D721Med (cell line): ENCODE measurements around the gene PHLPP1.

Experiments
- DNase-seq: peaks from one replicate; pipeline ENCODE4 v3.0.0; 2011; ENCODE audit warnings: low spot score; ENCODE audit not compliant: insufficient read length
- FAIRE-seq: peaks from 2 replicates; lab custom pipeline; 2011; peaks lifted over from hg19 to GRCh38; lab: Jason Lieb, UNC
- TF ChIP-seq, protein P1 (sequence below): IDR thresholded peaks from 2 replicates; pipeline ENCODE4 v1.5.1; 2012; ENCODE audit warnings: mild to moderate bottlenecking, control low read depth; ENCODE audit not compliant: insufficient read depth; ENCODE audit errors: missing control alignments

The PHLPP1 gene

DNA sequence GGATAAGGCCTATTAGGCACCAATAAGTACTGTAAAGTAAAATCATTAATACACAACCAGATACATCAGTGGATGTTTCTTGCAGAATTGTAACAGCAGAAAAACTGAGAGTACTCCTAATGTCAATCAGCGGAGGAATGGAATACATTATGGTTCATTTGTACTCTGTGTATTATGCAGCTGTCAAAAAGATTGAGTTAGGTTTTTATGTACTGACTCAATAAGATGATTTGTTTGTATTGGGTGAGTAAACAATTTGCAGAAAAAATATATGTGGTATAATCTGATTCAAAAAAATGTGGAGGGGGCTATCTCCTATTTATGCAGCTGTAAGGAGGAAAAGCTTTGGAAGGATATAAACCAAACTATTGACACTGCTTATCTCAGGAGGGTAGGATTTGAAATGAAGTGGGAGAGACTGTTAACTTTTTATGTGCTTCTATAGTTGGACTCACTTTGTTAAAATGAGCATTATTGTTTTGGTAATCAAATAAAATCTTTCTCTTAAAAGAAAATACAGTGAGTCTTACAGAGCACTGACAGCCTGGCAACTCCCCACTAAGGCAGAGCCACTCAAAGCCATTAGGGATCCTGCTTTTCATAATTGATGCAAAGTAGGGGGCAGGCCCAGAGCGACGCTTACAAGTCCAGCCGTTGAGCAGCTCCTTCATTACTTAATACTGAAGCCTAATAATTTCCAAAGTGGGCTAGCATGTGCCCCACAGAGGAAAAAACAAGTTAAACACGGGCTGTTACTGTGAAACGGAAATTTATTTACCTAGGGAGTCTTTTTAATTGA lies 168.8 kb downstream of the PHLPP1 start:
- FAIRE-seq (no peak), DNase-seq (no peak)
- TF ChIP-seq, protein P1, sequence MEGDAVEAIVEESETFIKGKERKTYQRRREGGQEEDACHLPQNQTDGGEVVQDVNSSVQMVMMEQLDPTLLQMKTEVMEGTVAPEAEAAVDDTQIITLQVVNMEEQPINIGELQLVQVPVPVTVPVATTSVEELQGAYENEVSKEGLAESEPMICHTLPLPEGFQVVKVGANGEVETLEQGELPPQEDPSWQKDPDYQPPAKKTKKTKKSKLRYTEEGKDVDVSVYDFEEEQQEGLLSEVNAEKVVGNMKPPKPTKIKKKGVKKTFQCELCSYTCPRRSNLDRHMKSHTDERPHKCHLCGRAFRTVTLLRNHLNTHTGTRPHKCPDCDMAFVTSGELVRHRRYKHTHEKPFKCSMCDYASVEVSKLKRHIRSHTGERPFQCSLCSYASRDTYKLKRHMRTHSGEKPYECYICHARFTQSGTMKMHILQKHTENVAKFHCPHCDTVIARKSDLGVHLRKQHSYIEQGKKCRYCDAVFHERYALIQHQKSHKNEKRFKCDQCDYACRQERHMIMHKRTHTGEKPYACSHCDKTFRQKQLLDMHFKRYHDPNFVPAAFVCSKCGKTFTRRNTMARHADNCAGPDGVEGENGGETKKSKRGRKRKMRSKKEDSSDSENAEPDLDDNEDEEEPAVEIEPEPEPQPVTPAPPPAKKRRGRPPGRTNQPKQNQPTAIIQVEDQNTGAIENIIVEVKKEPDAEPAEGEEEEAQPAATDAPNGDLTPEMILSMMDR = no peak

DNA sequence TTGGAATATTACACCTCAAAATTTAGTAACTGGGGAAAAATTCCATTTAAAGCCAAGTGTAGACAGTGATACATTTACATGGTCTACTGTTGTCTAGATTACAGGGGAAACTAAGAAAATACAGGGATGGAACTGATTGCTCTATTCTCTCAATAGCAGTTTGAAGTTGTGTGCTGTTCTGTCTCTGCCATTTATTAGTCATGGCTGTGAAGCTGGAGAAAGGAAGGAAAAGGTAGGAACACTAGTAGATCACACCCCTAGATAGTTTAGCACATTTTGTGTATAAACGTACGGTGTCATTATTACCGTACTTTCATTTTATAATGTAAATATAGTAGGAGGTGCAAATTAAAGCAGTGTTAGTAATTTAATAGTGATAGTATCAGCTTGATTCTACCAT lies 170.5 kb downstream of the PHLPP1 start:
- TF ChIP-seq, protein P1 = no peak
- no peak for DNase-seq
- FAIRE-seq = peak; percentile 97

DNA sequence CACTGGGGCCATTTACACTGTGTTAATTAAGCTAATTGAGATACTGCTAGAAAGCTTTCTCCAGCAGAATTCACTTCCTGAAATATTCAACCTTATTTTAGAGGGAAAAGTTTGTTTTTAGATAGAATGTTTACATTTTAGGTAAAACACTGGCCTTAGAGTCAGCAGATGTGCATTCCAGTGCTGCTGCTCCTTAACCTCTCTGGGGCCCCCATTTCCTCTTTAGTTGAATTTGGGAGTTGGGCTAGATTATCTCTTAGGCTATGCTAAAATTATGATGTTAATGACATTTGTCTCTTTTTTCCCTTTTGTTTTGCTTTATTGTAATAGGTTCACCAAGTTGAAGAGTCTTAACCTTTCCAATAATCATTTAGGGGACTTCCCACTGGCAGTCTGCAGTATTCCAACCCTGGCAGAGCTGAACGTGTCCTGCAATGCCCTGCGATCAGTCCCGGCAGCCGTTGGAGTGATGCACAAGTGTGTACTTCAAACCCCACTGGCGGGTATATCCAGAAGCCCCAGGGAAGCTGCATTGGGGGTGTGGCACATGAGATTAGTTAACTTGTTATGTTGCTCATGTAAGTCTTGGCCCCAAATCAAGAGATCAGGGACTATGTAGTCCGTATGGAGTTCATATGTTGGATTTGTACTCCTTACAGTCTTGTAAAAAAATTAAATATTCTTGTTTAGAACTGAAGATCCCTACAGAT lies 179.5 kb downstream of the PHLPP1 start:
- DNase-seq (no peak), FAIRE-seq (peak; percentile 75)
- TF ChIP-seq, protein P1 = no peak

- no peak for DNase-seq
- FAIRE-seq = no peak
- TF ChIP-seq, protein P1 = no peak
These were observed 181.8 kb downstream of the PHLPP1 start for GRCh38 chr18:62897153-62897552.

- no peak for FAIRE-seq
- DNase-seq = no peak
- TF ChIP-seq, protein P1 = no peak
These were observed 183.0 kb downstream of the PHLPP1 start for GRCh38 chr18:62898359-62898758.

GRCh38 chr18:62899534-62899933 lies 184.2 kb downstream of the PHLPP1 start:
- TF ChIP-seq, protein P1 = no peak
- FAIRE-seq = no peak

More at GRCh38 chr18:62899534-62899933, 184.2 kb downstream of the PHLPP1 start:
- DNase-seq = no peak
